Nephron progenitor cell (in vitro differentiated cells): ENCODE measurements around the gene DPP6.
A peak's percentile ranks its signal among the peaks of the same experiment; 100 is the strongest.

Experiments used
- DNase-seq: peaks from one replicate; pipeline ENCODE4 v3.0.0; 2021
- H3K27ac Mint-ChIP-seq: 2 replicates; pipeline ENCODE4 v1.8.0; 2021; ENCODE audit warnings: mild to moderate bottlenecking, moderate library complexity, mixed read lengths
- H3K27me3 Mint-ChIP-seq: 2 replicates; pipeline ENCODE4 v1.8.0; 2021; ENCODE audit warnings: mild to moderate bottlenecking, low read depth, mixed read lengths; ENCODE audit not compliant: poor library complexity
- H3K36me3 Mint-ChIP-seq: 2 replicates; pipeline ENCODE4 v1.8.0; 2021; ENCODE audit warnings: low read depth, mixed read lengths
- H3K4me1 Mint-ChIP-seq: 2 replicates; pipeline ENCODE4 v1.8.0; 2021; ENCODE audit warnings: mixed read lengths
- H3K4me3 Mint-ChIP-seq: 2 replicates; pipeline ENCODE4 v1.8.0; 2021; ENCODE audit warnings: mild to moderate bottlenecking, moderate library complexity, mixed read lengths
- H3K9me3 Mint-ChIP-seq: 2 replicates; pipeline ENCODE4 v1.8.0; 2021; ENCODE audit warnings: mild to moderate bottlenecking, moderate library complexity, mixed read lengths
- TF ChIP-seq, protein P1 (sequence below): fragments of 200-600 bp; sonication (generic); IDR thresholded peaks from 2 replicates; pipeline ENCODE4 v1.5.0; 2021; ENCODE audit warnings: antibody characterized with exemption

Gene DPP6

DNA sequence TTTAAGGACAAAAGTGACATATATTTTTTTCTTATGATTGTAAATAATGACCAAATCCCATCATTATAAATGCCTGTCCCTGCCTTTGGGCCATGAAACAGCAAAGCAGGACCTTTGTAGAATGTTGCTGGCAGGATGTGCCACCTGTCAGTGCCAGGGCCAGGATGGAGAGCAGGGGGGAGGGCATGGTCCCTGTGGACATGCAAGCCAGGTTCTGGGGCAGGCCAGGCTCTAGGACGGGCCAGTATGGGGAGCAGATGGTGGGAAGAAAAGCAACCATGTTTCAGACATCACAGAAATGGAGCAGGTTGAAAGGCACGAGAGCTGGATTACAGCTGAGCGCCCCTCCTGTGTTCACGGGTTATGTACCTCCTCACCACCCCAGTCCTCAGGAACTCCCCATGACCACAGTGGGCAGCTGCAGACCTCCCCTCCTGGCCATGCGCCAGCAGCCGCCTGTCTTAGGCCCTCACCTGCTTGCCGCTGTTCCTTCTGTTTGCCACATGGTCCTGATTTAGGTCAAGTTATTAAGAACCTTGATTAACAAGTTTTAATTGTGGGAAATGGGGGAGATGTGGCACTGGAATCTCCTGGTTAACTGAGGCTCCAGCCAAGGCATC lies 740.3 kb downstream of the DPP6 start:
- TF ChIP-seq, protein P1, sequence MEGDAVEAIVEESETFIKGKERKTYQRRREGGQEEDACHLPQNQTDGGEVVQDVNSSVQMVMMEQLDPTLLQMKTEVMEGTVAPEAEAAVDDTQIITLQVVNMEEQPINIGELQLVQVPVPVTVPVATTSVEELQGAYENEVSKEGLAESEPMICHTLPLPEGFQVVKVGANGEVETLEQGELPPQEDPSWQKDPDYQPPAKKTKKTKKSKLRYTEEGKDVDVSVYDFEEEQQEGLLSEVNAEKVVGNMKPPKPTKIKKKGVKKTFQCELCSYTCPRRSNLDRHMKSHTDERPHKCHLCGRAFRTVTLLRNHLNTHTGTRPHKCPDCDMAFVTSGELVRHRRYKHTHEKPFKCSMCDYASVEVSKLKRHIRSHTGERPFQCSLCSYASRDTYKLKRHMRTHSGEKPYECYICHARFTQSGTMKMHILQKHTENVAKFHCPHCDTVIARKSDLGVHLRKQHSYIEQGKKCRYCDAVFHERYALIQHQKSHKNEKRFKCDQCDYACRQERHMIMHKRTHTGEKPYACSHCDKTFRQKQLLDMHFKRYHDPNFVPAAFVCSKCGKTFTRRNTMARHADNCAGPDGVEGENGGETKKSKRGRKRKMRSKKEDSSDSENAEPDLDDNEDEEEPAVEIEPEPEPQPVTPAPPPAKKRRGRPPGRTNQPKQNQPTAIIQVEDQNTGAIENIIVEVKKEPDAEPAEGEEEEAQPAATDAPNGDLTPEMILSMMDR: no peak
- Mint-ChIP-seq H3K4me3 (no peak overlapping the region), H3K4me1 (peaks cover 8% of the 10 kb centered on the region), H3K27me3 (peaks cover 30% of the 10 kb centered on the region), H3K9me3 (peaks cover under 1% of the 10 kb centered on the region), H3K36me3 (no peaks in the 10 kb centered on the region), H3K27ac (no peak overlapping the region)
- DNase-seq: no peak

DNA sequence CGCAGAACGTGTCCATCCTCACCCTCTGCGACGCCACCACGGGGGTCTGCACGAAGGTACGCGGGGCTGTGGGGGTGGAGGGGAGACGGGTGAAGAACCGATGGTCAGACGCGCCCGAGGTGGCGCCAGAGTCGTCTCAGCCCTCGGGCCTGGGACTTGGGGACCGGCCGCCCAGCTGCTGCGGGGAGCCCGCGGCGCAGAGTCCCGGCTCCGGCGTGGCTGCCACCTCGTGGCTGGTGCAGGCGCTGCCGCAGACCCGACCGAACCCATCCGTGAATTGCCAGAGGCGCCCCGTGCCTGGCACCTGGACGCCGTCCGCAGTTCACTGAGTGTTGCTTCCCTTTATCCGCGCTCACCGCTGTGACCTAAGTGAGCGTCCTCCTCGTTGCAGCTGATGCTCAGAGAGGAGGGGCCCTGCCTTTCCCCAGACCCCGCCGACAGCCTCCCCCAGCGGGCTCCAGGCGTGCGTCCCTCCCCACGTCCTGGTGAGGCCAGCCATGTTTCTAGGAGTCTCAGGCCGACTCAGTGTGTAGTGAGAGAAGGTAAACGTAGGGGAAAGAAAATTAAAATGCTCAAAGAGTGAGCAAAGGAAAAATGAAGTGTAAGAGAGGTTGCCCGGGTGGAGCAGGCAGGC lies 742.1 kb downstream of the DPP6 start:
- Mint-ChIP-seq H3K4me1 (peaks cover 8% of the 10 kb centered on the region), H3K36me3 (no peaks in the 10 kb centered on the region), H3K9me3 (no peaks in the 10 kb centered on the region), H3K27ac (no peak overlapping the region), H3K4me3 (peak overlapping the region; percentile 59), H3K27me3 (peaks cover 24% of the 10 kb centered on the region)
- DNase-seq: peak; percentile 79
- TF ChIP-seq, protein P1: peak; percentile 57

DNA sequence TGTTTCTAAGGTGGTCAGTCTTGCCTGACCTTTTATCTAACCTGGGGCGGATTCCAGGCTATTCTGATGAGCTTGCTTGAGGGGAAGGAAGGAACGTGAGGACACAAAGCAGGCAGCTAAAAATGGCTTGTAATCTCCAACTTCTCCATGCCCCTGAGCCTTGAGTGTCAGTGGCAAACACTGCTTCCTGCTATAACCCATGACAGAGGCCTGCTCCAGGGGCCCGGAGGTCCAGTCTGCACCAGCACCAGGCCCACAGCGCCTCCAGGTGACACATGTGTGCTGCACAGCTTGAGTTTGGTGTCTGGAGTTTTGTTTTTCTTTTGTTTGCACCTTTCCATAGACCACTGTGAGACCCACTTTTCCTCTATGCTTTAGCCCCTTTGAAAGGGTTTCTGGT lies 742.8 kb downstream of the DPP6 start:
- no peaks in the 10 kb centered on the region for H3K36me3 Mint-ChIP-seq
- TF ChIP-seq, protein P1: peak; percentile 13
- no peaks in the 10 kb centered on the region for H3K9me3 Mint-ChIP-seq
- H3K4me3 Mint-ChIP-seq: no peak overlapping the region
- H3K27me3 Mint-ChIP-seq: peaks cover 21% of the 10 kb centered on the region
- peaks cover 8% of the 10 kb centered on the region for H3K4me1 Mint-ChIP-seq
- no peak for DNase-seq
- no peak overlapping the region for H3K27ac Mint-ChIP-seq

DNA sequence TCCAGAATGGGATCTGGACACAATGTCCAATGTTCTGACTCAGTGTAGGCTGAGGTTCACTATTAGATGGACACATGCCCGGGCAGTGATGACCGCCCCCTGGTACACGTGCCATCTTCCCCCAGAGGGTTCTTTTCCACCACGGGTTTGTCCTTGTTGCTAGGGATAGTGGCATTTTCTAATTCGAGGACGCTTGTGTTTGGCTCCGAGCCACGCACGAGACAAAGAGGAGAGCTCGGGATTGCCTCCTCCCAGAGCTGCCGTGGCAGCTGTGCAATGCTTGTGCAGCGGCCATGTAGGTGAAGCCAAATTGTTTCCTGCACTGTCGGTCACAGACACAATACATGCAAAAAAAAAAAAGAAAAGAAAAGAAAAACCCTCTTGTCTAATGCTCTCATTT lies 743.2 kb downstream of the DPP6 start:
- Mint-ChIP-seq H3K9me3 (no peaks in the 10 kb centered on the region), H3K4me1 (peaks cover 8% of the 10 kb centered on the region), H3K27ac (no peak overlapping the region), H3K4me3 (no peak overlapping the region), H3K27me3 (peaks cover 21% of the 10 kb centered on the region), H3K36me3 (no peaks in the 10 kb centered on the region)
- TF ChIP-seq, protein P1: no peak
- DNase-seq: no peak

DNA sequence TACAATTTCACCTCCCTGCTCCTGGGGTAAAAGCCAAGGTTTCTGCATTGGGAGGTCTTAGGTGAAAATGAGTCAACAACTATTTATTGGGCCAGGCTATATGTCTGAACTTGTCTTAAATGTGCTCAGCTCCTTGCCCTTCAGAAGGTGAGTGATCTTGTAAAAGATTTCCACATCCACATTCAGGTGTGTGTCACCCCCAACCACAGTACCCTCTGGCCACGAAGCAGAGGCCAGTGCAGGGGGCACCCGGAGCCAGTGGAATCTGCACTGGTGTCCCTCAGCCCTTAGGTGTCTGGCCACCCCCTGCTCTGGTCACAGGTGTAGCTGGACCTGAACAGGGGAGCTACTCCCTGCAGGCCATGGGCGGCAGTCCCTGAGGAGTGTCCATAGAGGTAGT lies 752.3 kb downstream of the DPP6 start:
- Mint-ChIP-seq H3K27me3 (peaks cover 18% of the 10 kb centered on the region), H3K4me1 (no peaks in the 10 kb centered on the region), H3K4me3 (no peak overlapping the region), H3K27ac (no peak overlapping the region), H3K9me3 (peaks cover 2% of the 10 kb centered on the region), H3K36me3 (no peaks in the 10 kb centered on the region)
- TF ChIP-seq, protein P1: no peak
- no peak for DNase-seq

DNA sequence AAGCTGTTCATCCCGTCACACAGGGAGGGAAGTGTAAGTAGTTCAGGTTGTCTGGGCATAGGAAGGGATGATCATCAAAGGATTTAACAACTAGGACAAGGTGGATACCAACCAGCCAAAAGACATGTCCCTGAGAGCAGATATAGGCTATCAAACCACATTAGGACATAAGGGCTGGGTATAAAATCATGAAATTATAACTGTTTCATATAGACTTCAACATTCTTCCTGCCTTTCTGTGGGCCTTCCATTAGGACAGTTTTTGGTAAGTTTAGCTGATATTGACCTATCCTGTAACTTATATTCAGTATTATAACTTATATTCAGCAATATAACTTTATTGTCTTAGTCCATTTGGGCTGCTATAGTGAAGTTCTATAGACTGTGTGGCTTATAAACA lies 759.8 kb downstream of the DPP6 start:
- Mint-ChIP-seq H3K9me3 (peaks cover 36% of the 10 kb centered on the region), H3K4me1 (no peaks in the 10 kb centered on the region), H3K27me3 (peaks cover 10% of the 10 kb centered on the region), H3K27ac (no peak overlapping the region), H3K36me3 (no peaks in the 10 kb centered on the region), H3K4me3 (no peak overlapping the region)
- no peak for DNase-seq
- TF ChIP-seq, protein P1: no peak
